ENCODE data around the gene GGCT.

GGCT gene

GRCh38 chr7:30533886-30534285 lies 29.3 kb upstream of the GGCT start:
- TF ChIP-seq SIN3A (IDR thresholded peaks at IDR 0.05; ENCODE audit: borderline replicate concordance, insufficient read depth, low read length) (no peak), TAF1 (IDR thresholded peaks at IDR 0.05; ENCODE audit: borderline replicate concordance, insufficient read depth, low read length) (no peak), POLR2AphosphoS5 (IDR thresholded peaks at IDR 0.05; ENCODE audit: low read depth, low read length) (no peak), FOXP2 (optimal IDR thresholded peaks at IDR 0.05; ENCODE audit: borderline replicate concordance, extremely low read depth, extremely low read length, insufficient read depth) (no peak), REST (IDR thresholded peaks at IDR 0.05; ENCODE audit: insufficient read depth in 1 of 2, low read depth in 2 of 2, low read length in 2 of 2) (no peak)

- TF ChIP-seq FOXP2 (optimal IDR thresholded peaks at IDR 0.05; ENCODE audit: borderline replicate concordance, extremely low read depth, extremely low read length, insufficient read depth) (no peak), SIN3A (IDR thresholded peaks at IDR 0.05; ENCODE audit: borderline replicate concordance, insufficient read depth, low read length) (no peak), POLR2AphosphoS5 (IDR thresholded peaks at IDR 0.05; ENCODE audit: low read depth, low read length) (no peak), REST (IDR thresholded peaks at IDR 0.05; ENCODE audit: insufficient read depth in 1 of 2, low read depth in 2 of 2, low read length in 2 of 2) (no peak), TAF1 (IDR thresholded peaks at IDR 0.05; ENCODE audit: borderline replicate concordance, insufficient read depth, low read length) (no peak)
Observed at GRCh38 chr7:30531286-30531685, 26.7 kb upstream of the GGCT start.

- no peak for TF ChIP-seq REST (IDR thresholded peaks at IDR 0.05; ENCODE audit: insufficient read depth in 1 of 2, low read depth in 2 of 2, low read length in 2 of 2)
- no peak for TF ChIP-seq POLR2AphosphoS5 (IDR thresholded peaks at IDR 0.05; ENCODE audit: low read depth, low read length)
- no peak for TF ChIP-seq FOXP2 (optimal IDR thresholded peaks at IDR 0.05; ENCODE audit: borderline replicate concordance, extremely low read depth, extremely low read length, insufficient read depth)
- TF ChIP-seq SIN3A (IDR thresholded peaks at IDR 0.05; ENCODE audit: borderline replicate concordance, insufficient read depth, low read length) = no peak
- TF ChIP-seq TAF1 (IDR thresholded peaks at IDR 0.05; ENCODE audit: borderline replicate concordance, insufficient read depth, low read length) = no peak
Observed at GRCh38 chr7:30530373-30530772, 25.7 kb upstream of the GGCT start.

- TF ChIP-seq REST (IDR thresholded peaks at IDR 0.05; ENCODE audit: insufficient read depth in 1 of 2, low read depth in 2 of 2, low read length in 2 of 2) = no peak
- no peak for TF ChIP-seq TAF1 (IDR thresholded peaks at IDR 0.05; ENCODE audit: borderline replicate concordance, insufficient read depth, low read length)
- TF ChIP-seq SIN3A (IDR thresholded peaks at IDR 0.05; ENCODE audit: borderline replicate concordance, insufficient read depth, low read length) = no peak
- no peak for TF ChIP-seq FOXP2 (optimal IDR thresholded peaks at IDR 0.05; ENCODE audit: borderline replicate concordance, extremely low read depth, extremely low read length, insufficient read depth)
- TF ChIP-seq POLR2AphosphoS5 (IDR thresholded peaks at IDR 0.05; ENCODE audit: low read depth, low read length) = no peak
Observed at GRCh38 chr7:30528779-30529178, 24.1 kb upstream of the GGCT start.

- TF ChIP-seq SIN3A (IDR thresholded peaks at IDR 0.05; ENCODE audit: borderline replicate concordance, insufficient read depth, low read length) (no peak), FOXP2 (optimal IDR thresholded peaks at IDR 0.05; ENCODE audit: borderline replicate concordance, extremely low read depth, extremely low read length, insufficient read depth) (no peak), REST (IDR thresholded peaks at IDR 0.05; ENCODE audit: insufficient read depth in 1 of 2, low read depth in 2 of 2, low read length in 2 of 2) (no peak), POLR2AphosphoS5 (IDR thresholded peaks at IDR 0.05; ENCODE audit: low read depth, low read length) (no peak), TAF1 (IDR thresholded peaks at IDR 0.05; ENCODE audit: borderline replicate concordance, insufficient read depth, low read length) (no peak)
Observed at GRCh38 chr7:30526163-30526562, 21.5 kb upstream of the GGCT start.
